ENCODE measurements around the gene CALML5. TPM values are rescaled to one million over a fixed set of nuclear protein-coding genes. Genes with fewer than 3 reads are reported as not detected.
A peak's percentile ranks its signal among the peaks of the same experiment; 100 is the strongest.
"Not testable (repeated sequence)": the region's sequence is repeated elsewhere in the genome, so short reads cannot be mapped to it uniquely, and the experiment has no call there.

Gene CALML5
- total RNA-seq, 1 experiment from 2014 or later, result 1.4 TPM

- no peak for DNase-seq (ENCODE audit: low read depth)
These were observed 13.2 kb downstream of the CALML5 start for GRCh38 chr10:5485948-5486852.

DNA sequence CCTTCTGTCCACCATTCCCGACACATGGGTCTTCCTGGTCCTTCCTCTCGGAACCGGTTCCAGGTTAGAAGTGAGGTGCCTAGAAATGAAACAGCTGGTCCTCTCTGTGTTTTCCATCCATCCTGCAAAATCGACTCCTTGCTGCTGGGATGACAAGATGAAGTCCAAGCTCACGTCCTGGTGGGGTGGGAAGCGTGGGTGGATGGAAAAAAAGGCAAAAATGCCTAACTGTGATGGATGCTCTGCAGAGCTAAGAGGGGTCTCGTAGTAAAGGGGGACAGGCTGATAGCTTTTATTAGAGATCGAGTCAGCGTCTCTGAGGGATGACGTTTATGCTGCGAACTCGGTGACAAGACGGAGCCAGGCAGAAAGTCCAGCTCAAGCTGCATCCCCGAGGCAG lies 14.1 kb downstream of the CALML5 start:
- DNase-seq (ENCODE audit: low read depth), result no peak

DNA sequence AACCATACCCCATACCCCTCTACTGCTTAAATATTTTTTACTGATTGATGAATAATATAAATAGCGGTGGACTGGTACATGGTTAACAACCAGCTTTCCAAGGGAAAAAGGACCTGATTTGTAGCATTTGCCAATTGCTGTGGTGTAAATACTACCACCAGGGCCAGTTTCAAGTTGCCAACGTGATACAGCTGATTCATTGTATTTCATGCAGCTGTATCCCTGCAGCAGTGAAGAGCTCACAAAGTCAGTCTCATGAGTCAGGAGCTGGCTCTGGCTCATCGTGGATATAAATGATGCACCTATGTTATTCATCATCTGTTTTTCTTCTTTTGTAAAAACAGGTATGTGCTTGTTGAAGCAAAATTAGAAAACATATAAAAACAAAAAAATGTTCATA lies 15.2 kb downstream of the CALML5 start:
- DNase-seq (ENCODE audit: low read depth), result peak; percentile 58

DNA sequence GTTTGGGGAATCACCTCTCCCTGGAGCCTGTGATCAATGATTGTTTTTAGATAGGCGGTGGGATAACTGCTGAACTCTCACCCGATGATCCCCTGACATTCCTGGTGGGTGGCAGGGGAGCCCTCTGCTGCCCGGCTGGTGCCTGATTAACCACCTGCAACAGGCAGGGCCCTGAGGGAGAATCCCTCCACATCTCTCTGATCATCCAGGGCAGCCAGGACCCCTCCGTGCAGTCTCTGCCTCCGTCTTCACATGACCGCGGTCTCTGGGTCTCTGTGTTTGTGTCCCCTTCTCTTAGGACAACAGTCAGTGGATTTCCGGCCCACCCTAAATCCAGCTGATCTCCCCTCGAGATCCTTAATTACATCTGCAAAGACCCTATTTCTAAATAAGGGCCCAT lies 17.4 kb downstream of the CALML5 start:
- no peak for DNase-seq (ENCODE audit: low read depth)

DNA sequence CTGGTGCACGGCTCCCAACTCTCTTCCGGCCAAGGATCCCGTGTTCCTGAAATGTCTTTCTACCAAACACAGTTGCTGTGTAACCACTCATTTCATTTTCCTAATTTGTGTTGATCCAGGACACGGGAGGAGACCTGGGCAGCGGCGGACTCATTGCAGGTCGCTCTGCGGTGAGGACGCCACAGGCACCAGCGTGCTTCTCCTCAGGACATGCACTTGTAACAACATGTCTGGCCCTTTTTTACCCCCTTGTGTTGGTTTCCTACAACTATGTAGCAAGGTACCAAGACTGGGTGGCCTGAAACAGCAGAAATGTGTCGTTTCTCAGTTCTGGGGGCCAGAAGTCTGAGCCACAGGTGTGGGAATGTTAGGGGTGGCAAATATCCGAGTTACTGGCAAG lies 18.2 kb downstream of the CALML5 start:
- DNase-seq (ENCODE audit: low read depth), result no peak

GRCh38 chr10:5480162-5480941 lies 19.0 kb downstream of the CALML5 start:
- no peak for DNase-seq (ENCODE audit: low read depth)

DNA sequence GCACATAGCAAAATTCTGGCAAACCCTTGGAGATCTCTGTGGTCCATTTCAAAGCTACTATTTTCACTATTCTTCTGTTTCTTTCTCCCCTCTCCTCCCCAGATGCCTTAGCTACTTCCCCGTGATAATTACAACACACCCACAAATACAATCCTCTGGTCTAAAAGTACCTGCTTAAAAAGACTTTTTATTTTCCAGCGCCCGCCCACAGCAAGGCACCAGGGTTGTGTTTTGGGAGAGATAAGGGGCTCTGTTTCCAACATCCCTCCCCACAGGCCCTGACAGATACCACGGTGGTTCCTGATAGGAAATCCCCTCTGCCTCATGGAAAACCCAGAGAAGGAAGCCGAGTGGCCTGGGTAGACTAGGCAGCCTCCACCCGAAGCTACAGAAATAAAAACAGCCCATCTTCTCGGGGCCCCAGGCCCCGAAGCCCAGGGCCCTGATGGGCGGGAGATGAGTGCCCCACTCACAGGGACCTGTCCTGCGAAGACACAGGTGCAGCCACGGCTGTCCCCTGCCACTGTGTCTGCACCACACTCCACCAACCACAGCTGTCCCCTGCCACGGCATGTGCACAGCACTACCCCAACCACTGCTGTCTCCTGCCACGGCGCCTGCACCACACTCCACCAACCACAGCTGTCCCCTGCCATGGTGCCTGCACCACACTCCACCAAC lies 19.7 kb downstream of the CALML5 start:
- DNase-seq (ENCODE audit: low read depth), result no peak

GRCh38 chr10:5478694-5479305 lies 20.6 kb downstream of the CALML5 start:
- DNase-seq (ENCODE audit: low read depth), result no peak

DNA sequence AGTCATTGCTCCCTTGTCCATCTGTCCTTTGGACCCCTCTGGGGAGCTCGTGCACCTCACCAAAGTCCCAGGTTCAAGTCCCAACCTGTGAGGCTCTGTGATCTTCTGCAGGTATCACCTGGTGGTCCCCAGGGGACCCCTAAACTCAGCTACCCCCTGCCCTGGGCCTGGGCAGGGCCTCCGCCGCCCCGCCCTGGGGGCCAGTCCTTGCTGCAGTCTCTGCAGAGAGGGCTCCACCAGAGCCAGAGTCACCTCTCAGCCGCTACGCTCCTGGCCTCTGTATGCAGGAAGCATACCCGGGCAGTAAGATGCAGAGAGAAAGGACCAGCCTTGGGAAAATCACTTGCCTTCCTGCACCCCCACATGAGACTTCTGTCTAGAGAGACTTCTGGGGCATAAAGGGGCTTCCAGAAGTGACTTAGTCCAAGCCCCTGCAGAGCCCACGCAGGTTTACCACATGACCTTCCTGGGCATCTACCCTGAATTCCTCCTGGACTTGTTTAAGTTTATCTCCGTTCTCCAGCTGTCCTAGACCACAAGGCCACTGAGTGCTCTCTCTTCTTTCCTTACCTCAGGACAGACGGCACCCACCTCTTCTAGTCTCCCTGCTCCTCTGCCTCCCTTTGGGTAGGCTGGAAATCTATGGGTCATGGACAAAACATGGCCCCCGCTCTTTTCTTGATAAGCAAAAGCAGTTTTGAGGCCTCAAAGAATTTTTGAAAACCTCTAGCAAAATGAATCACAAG lies 21.2 kb downstream of the CALML5 start:
- DNase-seq (ENCODE audit: low read depth), result no peak

DNA sequence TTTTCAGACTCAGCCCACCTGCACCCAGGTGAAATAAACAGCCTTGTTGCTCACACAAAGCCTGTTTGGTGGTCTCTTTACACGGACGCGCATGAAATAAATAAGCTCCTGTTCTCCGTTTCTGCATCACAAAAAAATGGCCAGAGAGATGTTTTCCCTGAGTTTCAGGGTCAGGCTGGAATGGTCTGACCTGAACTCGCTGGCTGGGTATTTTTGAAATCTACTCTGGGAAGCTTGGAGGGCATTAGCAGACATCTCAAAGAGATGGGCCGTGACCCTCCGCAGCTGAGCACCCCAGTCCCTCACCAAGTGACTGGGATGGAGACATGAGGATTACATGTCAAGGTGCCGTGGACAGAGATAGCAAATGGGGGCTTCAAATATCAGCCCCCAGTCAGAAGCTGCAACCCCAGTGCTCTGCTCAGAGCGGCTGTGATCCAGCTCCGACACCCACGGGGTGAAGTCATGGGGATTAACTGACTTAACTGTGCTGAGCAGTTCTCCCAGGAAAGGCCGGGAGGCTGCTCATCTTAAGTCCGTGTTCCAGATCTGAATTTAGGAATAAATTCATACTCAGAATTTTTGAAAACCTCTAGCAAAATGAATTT lies 22.3 kb downstream of the CALML5 start:
- DNase-seq (ENCODE audit: low read depth), result no peak

DNA sequence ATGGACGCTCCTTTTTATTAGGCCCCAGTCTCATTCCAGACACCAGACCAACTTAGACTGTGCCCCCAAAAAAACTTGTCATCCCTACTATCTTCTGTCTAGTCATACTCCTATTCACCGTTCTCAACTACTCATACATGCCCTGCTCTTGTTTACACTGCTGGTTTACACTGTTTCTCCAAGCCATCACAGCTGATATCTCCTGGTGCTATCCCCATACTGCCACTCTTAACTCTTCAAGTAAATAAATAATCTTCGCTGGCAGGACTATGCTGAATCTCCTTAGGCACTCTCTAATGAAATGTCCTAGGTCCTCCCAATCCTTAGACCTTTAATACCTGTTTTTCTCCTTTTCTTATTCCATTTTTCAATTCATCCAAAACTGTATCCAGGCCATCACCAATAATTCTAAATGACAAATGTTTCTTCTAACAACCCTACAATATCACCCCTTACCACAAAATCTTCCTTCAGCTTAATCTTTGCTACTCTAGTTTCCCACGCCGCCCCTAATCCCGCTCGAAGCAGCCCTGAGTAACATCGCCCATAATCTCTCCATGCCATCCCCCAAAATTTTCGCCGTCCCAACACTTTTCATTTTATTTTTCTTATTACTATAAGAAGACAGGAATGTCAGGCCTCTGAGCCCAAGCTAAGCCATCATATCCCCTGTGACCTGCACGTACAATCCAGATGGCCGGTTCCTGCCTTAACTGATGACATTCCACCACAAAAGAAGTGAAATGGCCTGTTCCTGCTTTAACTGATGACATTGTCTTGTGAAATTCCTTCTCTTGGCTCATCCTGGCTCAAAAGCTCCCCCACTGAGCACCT lies 23.2 kb downstream of the CALML5 start:
- not testable (repeated sequence) for DNase-seq (ENCODE audit: low read depth)

DNA sequence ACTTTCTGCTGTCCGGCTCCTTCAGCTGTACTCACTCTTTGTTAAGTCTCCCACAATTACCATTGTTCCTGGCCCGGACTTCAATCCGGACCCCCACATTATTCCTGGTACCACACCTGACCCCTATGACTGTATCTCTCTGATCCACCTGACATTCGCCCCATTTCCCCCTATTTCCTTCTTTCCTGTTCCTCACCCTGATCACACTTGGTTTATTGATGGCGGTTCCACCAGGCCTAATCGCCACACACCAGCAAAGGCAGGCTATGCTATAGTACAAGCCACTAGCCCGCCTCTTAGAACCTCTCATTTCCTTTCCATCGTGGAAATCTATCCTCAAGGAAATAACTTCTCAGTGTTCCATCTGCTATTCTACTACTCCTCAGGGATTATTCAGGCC lies 24.3 kb downstream of the CALML5 start:
- DNase-seq (ENCODE audit: low read depth), result not testable (repeated sequence)

GRCh38 chr10:5474642-5475041 lies 24.7 kb downstream of the CALML5 start:
- DNase-seq (ENCODE audit: low read depth), result peak; percentile 31

DNA sequence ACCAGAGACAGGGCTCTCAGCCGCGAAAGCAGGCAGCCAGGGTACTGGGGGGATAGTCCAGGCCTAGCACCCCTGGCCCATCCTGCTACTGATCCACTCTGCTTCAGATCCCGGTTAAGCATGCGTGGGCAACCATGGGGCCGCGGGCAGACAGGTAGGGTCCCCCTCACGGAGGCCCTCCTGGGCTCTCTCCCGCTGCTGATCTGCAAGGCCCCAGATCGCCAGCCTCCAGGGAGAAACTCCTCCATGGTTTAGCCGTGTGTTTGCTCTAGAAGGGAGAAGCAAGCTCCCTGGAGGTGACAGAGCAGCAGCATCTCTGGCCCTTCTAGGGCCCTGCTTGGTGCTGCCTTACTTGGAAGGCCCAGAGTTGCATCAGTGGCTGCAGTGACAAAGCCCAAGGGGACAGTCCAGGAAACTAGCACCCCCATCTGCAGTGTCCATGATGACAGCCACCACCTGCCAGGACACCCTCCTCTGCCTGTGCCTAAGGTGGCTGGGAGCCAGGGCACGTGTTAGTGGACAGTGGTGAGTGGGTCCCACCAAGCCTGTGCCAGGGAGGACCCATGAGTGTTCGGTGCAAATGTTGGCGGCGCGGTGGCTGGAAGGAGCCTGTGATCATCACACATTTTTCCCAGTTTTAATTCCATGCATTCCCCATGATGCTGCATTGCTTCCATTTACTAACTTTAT lies 29.2 kb downstream of the CALML5 start:
- DNase-seq (ENCODE audit: low read depth), result no peak

- DNase-seq (ENCODE audit: low read depth), result no peak
These were observed 29.9 kb downstream of the CALML5 start for GRCh38 chr10:5469353-5470061.

DNA sequence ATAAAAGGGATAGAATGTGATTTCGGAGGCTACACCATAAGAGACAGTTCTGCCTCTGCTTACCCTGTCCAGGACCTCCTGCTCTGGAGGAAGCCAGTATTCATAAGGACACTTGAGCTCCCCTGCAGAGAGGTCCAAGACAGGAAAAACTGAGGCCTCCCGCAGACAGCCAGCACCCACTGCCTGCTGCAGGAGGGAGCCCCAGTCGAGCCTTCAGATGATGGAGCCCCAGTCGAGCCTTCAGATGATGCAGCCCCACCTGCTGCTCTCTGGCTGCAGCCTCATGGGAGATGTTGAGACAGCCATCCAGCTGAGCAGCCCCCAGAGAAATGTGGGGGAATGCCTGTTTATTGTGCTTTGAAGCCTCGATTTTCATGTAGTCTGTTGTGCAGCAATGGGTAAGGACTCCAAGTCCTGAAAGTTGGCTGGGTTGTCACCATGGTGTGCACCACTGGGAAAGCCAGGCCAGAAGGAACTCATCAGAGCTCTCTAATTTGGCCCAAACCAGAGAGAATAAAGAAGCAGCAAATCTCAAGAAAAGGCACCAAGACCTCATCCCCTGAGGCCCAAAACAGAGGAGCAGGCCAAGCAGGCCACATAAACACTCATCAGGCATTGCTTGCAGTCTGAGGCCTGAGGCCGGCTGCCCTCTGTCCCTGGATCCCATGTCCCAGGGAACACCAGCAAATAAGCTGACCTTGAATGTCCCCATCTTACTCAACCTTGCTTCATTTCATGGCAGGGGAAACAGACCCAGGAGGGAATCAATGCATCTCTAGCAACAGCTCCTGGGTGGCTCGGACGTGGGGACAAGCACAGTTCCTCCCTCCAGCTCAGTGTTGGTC lies 30.9 kb downstream of the CALML5 start:
- no peak for DNase-seq (ENCODE audit: low read depth)

DNA sequence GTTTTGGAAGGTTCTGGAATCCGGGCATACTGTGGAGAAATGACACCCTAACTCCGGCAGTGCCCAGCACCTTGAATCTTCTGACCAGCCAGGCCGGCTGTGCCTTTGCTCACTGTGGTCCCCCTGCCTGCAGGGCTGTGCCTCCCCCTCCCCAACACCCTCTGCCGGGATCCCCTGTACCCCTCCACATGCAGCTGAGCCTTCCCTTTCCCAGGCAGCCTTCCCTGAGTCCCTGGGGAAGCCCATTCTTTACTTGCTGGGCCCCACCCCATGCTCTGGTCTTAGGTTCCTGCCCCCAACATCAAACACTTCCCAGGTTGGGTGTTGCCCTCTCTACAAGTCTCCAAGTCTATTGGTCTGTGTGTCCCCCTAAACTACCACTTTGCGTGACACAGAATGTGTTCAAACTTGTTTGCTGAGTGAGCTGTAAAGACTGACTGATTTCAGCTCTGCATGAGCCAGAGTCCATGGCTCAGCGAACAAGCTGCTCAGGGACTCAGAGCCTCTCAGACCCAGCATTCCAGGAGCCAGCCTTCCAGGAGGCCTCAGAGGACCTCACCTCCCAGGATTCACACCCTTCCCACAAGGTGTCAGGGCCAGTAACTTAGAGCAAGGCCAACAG lies 31.6 kb downstream of the CALML5 start:
- DNase-seq (ENCODE audit: low read depth), result no peak

Measured in HT1080 (cell line).